Measurements from ENCODE around the gene CLEC6A. TPM values are rescaled to one million over a fixed set of nuclear protein-coding genes. Genes with fewer than 3 reads are reported as not detected.

Gene CLEC6A
- total RNA-seq, 2 experiments from 2014 or later = not detected

- intact Hi-C loops (cut with DNase I, micrococcal nuclease) = no loop called here
- no peak for TF ChIP-seq CTCF (IDR thresholded peaks at IDR 0.05)
- Mint-ChIP-seq H3K9me3 (no peaks in the 10 kb centered on the region), H3K36me3 (ENCODE audit: low read depth) (no peaks in the 10 kb centered on the region), H3K27ac (no peak overlapping the region), H3K4me3 (no peak overlapping the region), H3K4me1 (ENCODE audit: low read depth) (no peaks in the 10 kb centered on the region), H3K27me3 (peaks cover 4% of the 10 kb centered on the region)
- no peaks in the 10 kb centered on the region for H3K36me3 ChIP-seq (ENCODE audit: insufficient read depth, low read length)
- peaks cover 8% of the 10 kb centered on the region for H3K4me1 ChIP-seq (ENCODE audit: insufficient read depth, low read length)
- H3K9me3 ChIP-seq (ENCODE audit: control insufficient read depth in 1 of 2, insufficient read depth in 1 of 2, low read length in 2 of 2) = peaks cover 0 to 4% of the 10 kb centered on the region in 2 experiments
- ChIA-PET POLR2A (no interaction called here), CTCF (no interaction called here)
- no peak for DNase-seq
- no peak for ATAC-seq (ENCODE audit: poor library complexity)
- H3K27ac ChIP-seq (ENCODE audit: low read depth in 1 of 2, low read length in 2 of 2) = no peak overlapping the region
- H3K27me3 ChIP-seq (ENCODE audit: control insufficient read depth in 1 of 2, insufficient read depth in 2 of 2, low read length in 2 of 2) = no peaks in the 10 kb centered on the region
- no peak overlapping the region for H3K4me3 ChIP-seq (ENCODE audit: low read length)
Observed at GRCh38 chr12:8508223-8508622, 52.5 kb downstream of the CLEC6A start.

GRCh38 chr12:8508910-8509841 lies 53.4 kb downstream of the CLEC6A start:
- Histone ChIP-seq H3K36me3 (ENCODE audit: insufficient read depth, low read length) (no peaks in the 10 kb centered on the region), H3K27ac (ENCODE audit: low read depth in 1 of 2, low read length in 2 of 2) (no peak overlapping the region), H3K9me3 (ENCODE audit: control insufficient read depth in 1 of 2, insufficient read depth in 1 of 2, low read length in 2 of 2) (peaks cover 0 to 4% of the 10 kb centered on the region in 2 experiments), H3K27me3 (ENCODE audit: control insufficient read depth in 1 of 2, insufficient read depth in 2 of 2, low read length in 2 of 2) (no peaks in the 10 kb centered on the region), H3K4me3 (ENCODE audit: low read length) (no peak overlapping the region), H3K4me1 (ENCODE audit: insufficient read depth, low read length) (peaks cover 8% of the 10 kb centered on the region)
- no peak for DNase-seq
- no peak for ATAC-seq (ENCODE audit: poor library complexity)
- H3K4me3 Mint-ChIP-seq = no peak overlapping the region
- H3K36me3 Mint-ChIP-seq (ENCODE audit: low read depth) = no peaks in the 10 kb centered on the region
- TF ChIP-seq CTCF (IDR thresholded peaks at IDR 0.05) = no peak
- H3K27me3 Mint-ChIP-seq = peaks cover 4% of the 10 kb centered on the region
- intact Hi-C loops (cut with DNase I, micrococcal nuclease) = no loop called here
- CTCF ChIA-PET = no interaction called here
- no peaks in the 10 kb centered on the region for H3K4me1 Mint-ChIP-seq (ENCODE audit: low read depth)
- H3K27ac Mint-ChIP-seq = no peak overlapping the region
- no peaks in the 10 kb centered on the region for H3K9me3 Mint-ChIP-seq
- POLR2A ChIA-PET = no interaction called here

GRCh38 chr12:8513256-8513655 lies 57.5 kb downstream of the CLEC6A start, which contains the start of gene CLEC4D:
CLEC4D (plus strand) TSS chr12:8513503; CDS start chr12:8513733, 230 bp downstream.
- no peak within 1 kb of the TSS for H3K27ac ChIP-seq (ENCODE audit: low read depth in 1 of 2, low read length in 2 of 2)
- peaks cover 3 to 7% of the 10 kb centered on the region in 2 experiments for H3K27me3 ChIP-seq (ENCODE audit: control insufficient read depth in 1 of 2, insufficient read depth in 2 of 2, low read length in 2 of 2)
- no peak for ATAC-seq (ENCODE audit: poor library complexity)
- Mint-ChIP-seq H3K27me3 (peaks cover 25% of the 10 kb centered on the region), H3K9me3 (no peaks in the 10 kb centered on the region), H3K36me3 (ENCODE audit: low read depth) (no peaks in the 10 kb centered on the region), H3K4me1 (ENCODE audit: low read depth) (no peaks in the 10 kb centered on the region), H3K4me3 (no peak within 1 kb of the TSS), H3K27ac (no peak within 1 kb of the TSS)
- CTCF ChIA-PET = no interaction called here
- intact Hi-C loops (cut with DNase I, micrococcal nuclease) = no loop called here
- H3K4me1 ChIP-seq (ENCODE audit: insufficient read depth, low read length) = peaks cover 8% of the 10 kb centered on the region
- no peak for TF ChIP-seq CTCF (IDR thresholded peaks at IDR 0.05)
- no peak for DNase-seq
- no peaks in the 10 kb centered on the region for H3K36me3 ChIP-seq (ENCODE audit: insufficient read depth, low read length)
- H3K4me3 ChIP-seq (ENCODE audit: low read length) = no peak within 1 kb of the TSS
- POLR2A ChIA-PET = no interaction called here
- peaks cover 0 to 4% of the 10 kb centered on the region in 2 experiments for H3K9me3 ChIP-seq (ENCODE audit: control insufficient read depth in 1 of 2, insufficient read depth in 1 of 2, low read length in 2 of 2)
